SK-N-SH treated with all-trans-retinoic acid at 6 μM for 48 hours (cell line): ENCODE results near the gene SCFD2.

Experiments
- CREB5 ChIP-seq: fragments of 250-450 bp; sonication (Bioruptor Pico); IDR thresholded peaks from 2 replicates; pipeline ENCODE4 v1.5.1; 2020; ENCODE audit warnings: low read depth, mild to moderate bottlenecking, moderate library complexity
- CSRNP3 ChIP-seq: fragments of 250-450 bp; sonication (Bioruptor Pico); IDR thresholded peaks from 2 replicates; pipeline ENCODE4 v1.5.1; 2021; ENCODE audit warnings: mild to moderate bottlenecking, moderate library complexity
- GLIS3 ChIP-seq: fragments of 250-450 bp; sonication (Bioruptor Pico); IDR thresholded peaks from 2 replicates; pipeline ENCODE4 v1.5.0; 2020; ENCODE audit warnings: mild to moderate bottlenecking, moderate library complexity
- RARB ChIP-seq: fragments of 250-450 bp; sonication (Bioruptor Pico); IDR thresholded peaks from 2 replicates; pipeline ENCODE4 v1.8.0; 2021; ENCODE audit warnings: mild to moderate bottlenecking, moderate library complexity
- ZFP3 ChIP-seq: fragments of 250-450 bp; sonication (Bioruptor Pico); IDR thresholded peaks from 2 replicates; pipeline ENCODE4 v1.5.0; 2020; ENCODE audit warnings: mild to moderate bottlenecking, moderate library complexity
- ZFP30 ChIP-seq: fragments of 450-650 bp; formaldehyde crosslinking; IDR thresholded peaks from 2 replicates; pipeline ENCODE4 v1.5.0; 2022; ENCODE audit warnings: mild to moderate bottlenecking, moderate library complexity
- ZNF70 ChIP-seq: fragments of 450-650 bp; formaldehyde crosslinking; IDR thresholded peaks from 2 replicates; pipeline ENCODE4 v1.5.0; 2020; ENCODE audit warnings: mild to moderate bottlenecking, moderate library complexity
- TF ChIP-seq, protein P1 (sequence below): fragments of 250-450 bp; sonication (Bioruptor Pico); IDR thresholded peaks from 2 replicates; pipeline ENCODE4 v1.8.0; 2020; ENCODE audit warnings: mild to moderate bottlenecking, moderate library complexity, borderline replicate concordance

DNA sequence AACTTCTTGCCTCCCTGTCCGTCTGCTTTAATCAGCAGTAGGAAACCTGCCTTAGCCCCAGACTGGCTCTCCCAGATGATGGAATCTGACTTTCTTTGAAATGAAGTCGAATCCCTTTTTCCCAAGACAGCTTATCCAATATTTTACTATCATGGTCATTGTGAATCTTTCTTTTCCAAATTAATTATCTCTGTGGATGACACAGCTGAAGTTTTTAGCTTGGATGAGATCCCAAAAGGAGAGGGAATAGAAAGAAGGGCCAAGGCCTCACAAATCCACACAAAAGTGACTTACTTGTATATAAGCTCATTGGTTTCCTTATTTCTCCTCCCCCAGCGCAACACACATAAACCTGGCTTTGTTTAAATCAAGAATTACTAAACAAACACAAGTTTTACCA is 403.1 kb downstream of the SCFD2 start:
- TF ChIP-seq CREB5 (CRISPR knock-in tag): no peak
- TF ChIP-seq, protein P1, sequence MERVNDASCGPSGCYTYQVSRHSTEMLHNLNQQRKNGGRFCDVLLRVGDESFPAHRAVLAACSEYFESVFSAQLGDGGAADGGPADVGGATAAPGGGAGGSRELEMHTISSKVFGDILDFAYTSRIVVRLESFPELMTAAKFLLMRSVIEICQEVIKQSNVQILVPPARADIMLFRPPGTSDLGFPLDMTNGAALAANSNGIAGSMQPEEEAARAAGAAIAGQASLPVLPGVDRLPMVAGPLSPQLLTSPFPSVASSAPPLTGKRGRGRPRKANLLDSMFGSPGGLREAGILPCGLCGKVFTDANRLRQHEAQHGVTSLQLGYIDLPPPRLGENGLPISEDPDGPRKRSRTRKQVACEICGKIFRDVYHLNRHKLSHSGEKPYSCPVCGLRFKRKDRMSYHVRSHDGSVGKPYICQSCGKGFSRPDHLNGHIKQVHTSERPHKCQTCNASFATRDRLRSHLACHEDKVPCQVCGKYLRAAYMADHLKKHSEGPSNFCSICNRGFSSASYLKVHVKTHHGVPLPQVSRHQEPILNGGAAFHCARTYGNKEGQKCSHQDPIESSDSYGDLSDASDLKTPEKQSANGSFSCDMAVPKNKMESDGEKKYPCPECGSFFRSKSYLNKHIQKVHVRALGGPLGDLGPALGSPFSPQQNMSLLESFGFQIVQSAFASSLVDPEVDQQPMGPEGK (CRISPR knock-in tag): no peak
- TF ChIP-seq RARB (CRISPR knock-in tag): no peak
- TF ChIP-seq ZNF70: no peak
- TF ChIP-seq CSRNP3 (CRISPR knock-in tag): no peak
- no peak for TF ChIP-seq ZFP30 (CRISPR knock-in tag)
- TF ChIP-seq GLIS3 (CRISPR knock-in tag): no peak
- TF ChIP-seq ZFP3 (CRISPR knock-in tag): no peak
